Liver (tissue), 9 donors: ENCODE measurements around the gene SLC26A1. TPM values are rescaled to one million over a fixed set of nuclear protein-coding genes. Genes with fewer than 3 reads are reported as not detected.
"Not testable (repeated sequence)": the region's sequence is repeated elsewhere in the genome, so short reads cannot be mapped to it uniquely, and the experiment has no call there.

ENCODE experiments used
- DNase-seq: peaks from one replicate; pipeline ENCODE4 v3.0.0-alpha.2; 2017; ENCODE audit warnings: low spot score
- H3K27ac ChIP-seq, 2 donors: one replicate each; pipeline ENCODE4 v1.7.0; 2013; ENCODE audit warnings: inconsistent platforms in 2 of 2, low read length in 2 of 2, control low read depth in 1 of 2, low read depth in 1 of 2, mild to moderate bottlenecking in 1 of 2
- H3K27me3 ChIP-seq, 4 donors: one replicate each; pipeline versions ENCODE4 v1.6.1 to v1.7.0; 2013; ENCODE audit warnings: low read length in 3 of 4, inconsistent platforms in 1 of 4, mild to moderate bottlenecking in 1 of 4, moderate library complexity in 1 of 4; ENCODE audit not compliant: control insufficient read depth in 4 of 4, insufficient read depth in 4 of 4
- H3K36me3 ChIP-seq, 4 donors: one replicate each; pipeline versions ENCODE4 v1.6.1 to v1.7.0; 2013; ENCODE audit warnings: low read length in 3 of 4, mild to moderate bottlenecking in 3 of 4, low read depth in 1 of 4, moderate library complexity in 1 of 4; ENCODE audit not compliant: control insufficient read depth in 4 of 4, insufficient read depth in 3 of 4
- H3K4me1 ChIP-seq, 4 donors: one replicate each; pipeline versions ENCODE4 v1.6.1 to v1.7.0; 2013; ENCODE audit warnings: low read length in 3 of 4, mild to moderate bottlenecking in 3 of 4, moderate library complexity in 1 of 4; ENCODE audit not compliant: control insufficient read depth in 4 of 4, insufficient read depth in 4 of 4
- H3K4me3 ChIP-seq, 3 donors: one replicate each; pipeline versions ENCODE4 v1.6.1 to v1.7.0; 2013; ENCODE audit warnings: low read length in 3 of 3, control low read depth in 1 of 3, low read depth in 1 of 3, mild to moderate bottlenecking in 1 of 3
- H3K9ac ChIP-seq, 2 donors: one replicate each; pipeline ENCODE4 v1.7.0; 2013; ENCODE audit warnings: low read length in 2 of 2, mild to moderate bottlenecking in 2 of 2, moderate library complexity in 2 of 2, control low read depth in 1 of 2, low read depth in 1 of 2
- H3K9me3 ChIP-seq, 4 donors: one replicate each; pipeline versions ENCODE4 v1.6.1 to v1.7.0; 2013; ENCODE audit warnings: low read length in 3 of 4; ENCODE audit not compliant: control insufficient read depth in 4 of 4
- CTCF ChIP-seq: fragments of 150-350 bp; IDR thresholded peaks from 2 replicates; pipeline ENCODE4 v1.5.1; 2017; ENCODE audit warnings: improper control_type of control experiment, low read depth, low read length; ENCODE audit not compliant: missing input control
- FOXA1 ChIP-seq: IDR thresholded peaks from 2 replicates; pipeline ENCODE4 v1.6.1; 2016; ENCODE audit warnings: antibody characterized with exemption
- HNF4G ChIP-seq: IDR thresholded peaks from 2 replicates; pipeline ENCODE4 v1.6.1; 2016; ENCODE audit warnings: antibody characterized with exemption
- NR2F2 ChIP-seq: IDR thresholded peaks from 2 replicates; pipeline ENCODE4 v1.6.1; 2016; ENCODE audit warnings: antibody characterized with exemption
- RXRA ChIP-seq, 2 donors: IDR thresholded peaks; 2 replicates each; pipeline ENCODE4 v1.6.1; 2017 to 2018; ENCODE audit warnings: antibody characterized with exemption in 2 of 2, mild to moderate bottlenecking in 1 of 2
- SP1 ChIP-seq: IDR thresholded peaks from 2 replicates; pipeline ENCODE4 v1.6.1; 2018; ENCODE audit warnings: antibody characterized with exemption, mild to moderate bottlenecking
- TAF1 ChIP-seq: conservative IDR thresholded peaks from 2 replicates; pipeline ENCODE4 v1.6.1; 2016; ENCODE audit warnings: antibody characterized with exemption, mild to moderate bottlenecking
- YY1 ChIP-seq: IDR thresholded peaks from 2 replicates; pipeline ENCODE4 v1.6.1; 2016; ENCODE audit warnings: antibody characterized with exemption, mild to moderate bottlenecking
- WGBS: extraction: QIAGEN DNeasy Blood & Tissue Kit; methylation state at CpG from one replicate; pipeline ENCODE4 v1.1.7; 2013; 5-methylcytosine and 5-hydroxymethylcytosine counted together
- polyA plus RNA-seq, 2 donors: library from polyadenylated mRNA; stranded (reverse) in 1 of 2; unstranded in 1 of 2; fragments of 200-250 nt in 1 of 2; fragments of >200 nt in 1 of 2; fragmentation: Nextera tagmentation in 1 of 2; extraction: Ambion mirVana in 1 of 2; gene quantifications; one replicate each; pipeline versions ENCODE4 v1.2.1 to v1.2.3, GENCODE V29; 2013 to 2015
- total RNA-seq, 2 donors: library from RNA; depleted of rRNA; stranded (reverse); fragments of >200 nt; gene quantifications; one replicate each; pipeline ENCODE4 v1.2.3, GENCODE V29; 2014
- donor health status: healthy.
- donor health status: healthy.
- donor health status: healthy.
- donor health status: healthy.
- donor health status: healthy.

SLC26A1 gene
- total and polyA plus RNA-seq, 4 donors, result 5.1 to 41.0 (median 26.3) TPM

- TF ChIP-seq CTCF, result no peak
These were observed 46.4 kb downstream of the SLC26A1 start (continued) for GRCh38 chr4:946517-947471.

GRCh38 chr4:946103-946450 is 47.1 kb downstream of the SLC26A1 start:
- no peak overlapping the region for H3K9ac ChIP-seq
- 83% methylated on average over 9 of the region's 9 CpGs for WGBS
- no peaks in the 10 kb centered on the region for H3K9me3 ChIP-seq
- no peak for TF ChIP-seq NR2F2
- TF ChIP-seq YY1, result no peak
- TF ChIP-seq RXRA (IDR thresholded peaks at IDR 0.05), result no peak
- no peak for TF ChIP-seq TAF1
- no peak for TF ChIP-seq HNF4G
- H3K27ac ChIP-seq, result no peak overlapping the region
- no peaks in the 10 kb centered on the region for H3K27me3 ChIP-seq
- DNase-seq, result no peak
- peaks cover 0 to 3% (median 0%) of the 10 kb centered on the region in 4 donors for H3K4me1 ChIP-seq
- H3K4me3 ChIP-seq, result no peak overlapping the region
- no peaks in the 10 kb centered on the region for H3K36me3 ChIP-seq

GRCh38 chr4:945274-946102 is 47.7 kb downstream of the SLC26A1 start:
- TF ChIP-seq FOXA1 (no peak), SP1 (no peak), RXRA (IDR thresholded peaks at IDR 0.05) (no peak)
- H3K4me3 ChIP-seq, result no peak overlapping the region
- H3K27me3 ChIP-seq, result no peaks in the 10 kb centered on the region
- H3K9ac ChIP-seq, result no peak overlapping the region
- H3K36me3 ChIP-seq, result no peaks in the 10 kb centered on the region
- WGBS, result 74% methylated on average over 28 of the region's 28 CpGs
- no peaks in the 10 kb centered on the region for H3K9me3 ChIP-seq
- no peak overlapping the region for H3K27ac ChIP-seq
- DNase-seq, result no peak
- H3K4me1 ChIP-seq, result peaks cover 0 to 3% (median 0%) of the 10 kb centered on the region in 4 donors

GRCh38 chr4:939508-939907 is 53.7 kb downstream of the SLC26A1 start:
- H3K9me3 ChIP-seq, H3K9ac ChIP-seq, H3K4me1 ChIP-seq, H3K36me3 ChIP-seq, H3K27me3 ChIP-seq, H3K4me3 ChIP-seq, DNase-seq, H3K27ac ChIP-seq: not testable (repeated sequence)
- 85% methylated on average over 4 of the region's 4 CpGs for WGBS

Other genes starting within 250 kb of the SLC26A1 start
- gene CPLX1, start 167.3 kb downstream of the SLC26A1 start, total RNA-seq, result under 1 TPM; 0.14 to 0.84 TPM
- 1 to 10 TPM in 1 of 2 donors, under 1 TPM in 1; 0.76 to 2.8 TPM for gene CPLX1, start 167.3 kb downstream of the SLC26A1 start, polyA plus RNA-seq
- gene GAK, start 61.1 kb downstream of the SLC26A1 start, total RNA-seq, result 10 to 100 TPM; 43.7 to 69.7 TPM
- gene GAK, start 61.1 kb downstream of the SLC26A1 start, polyA plus RNA-seq, result 10 to 100 TPM; 27.4 to 50.3 TPM
- 10 to 100 TPM; 18.6 to 26.0 TPM for gene TMEM175, start 60.9 kb downstream of the SLC26A1 start, total RNA-seq
- 10 to 100 TPM; 25.0 to 26.3 TPM for gene TMEM175, start 60.9 kb downstream of the SLC26A1 start, polyA plus RNA-seq
- gene DGKQ, start 19.8 kb downstream of the SLC26A1 start, total RNA-seq, result 1 to 10 TPM; 2.4 to 8.8 TPM
- gene DGKQ, start 19.8 kb downstream of the SLC26A1 start, polyA plus RNA-seq, result 1 to 10 TPM; 1.5 to 4.8 TPM
- 1 to 10 TPM; 3.8 to 4.5 TPM for gene IDUA, start 6.4 kb downstream of the SLC26A1 start, total RNA-seq
- gene IDUA, start 6.4 kb downstream of the SLC26A1 start, polyA plus RNA-seq, result 1 to 10 TPM; 3.0 to 3.8 TPM
- 10 to 100 TPM; 15.2 to 29.6 TPM for gene FGFRL1, start 18.2 kb upstream of the SLC26A1 start, total RNA-seq
- gene FGFRL1, start 18.2 kb upstream of the SLC26A1 start, polyA plus RNA-seq, result 10 to 100 TPM; 14.2 to 49.1 TPM
- gene RNF212, start 120.2 kb upstream of the SLC26A1 start, total RNA-seq, result under 1 TPM in 1 of 2 donors, not detected in 1; 0.47 TPM
- gene RNF212, start 120.2 kb upstream of the SLC26A1 start, polyA plus RNA-seq, result under 1 TPM; 0.32 to 0.38 TPM
- 10 to 100 TPM; 35.7 to 80.3 TPM for gene SPON2, start 179.2 kb upstream of the SLC26A1 start, total RNA-seq
- 10 to 100 TPM; 64.5 to 80.2 TPM for gene SPON2, start 179.2 kb upstream of the SLC26A1 start, polyA plus RNA-seq